GM21447 (cell line): ENCODE measurements around the gene PLCB1.
"Not testable (repeated sequence)": the region's sequence is repeated elsewhere in the genome, so short reads cannot be mapped to it uniquely, and the experiment has no call there.

ENCODE experiments used
- ATAC-seq: cut with Tn5 transposase; IDR thresholded peaks from one replicate; pipeline ENCODE4 v1.9.1; 2021; ENCODE audit not compliant: unreplicated experiment

Gene PLCB1

DNA sequence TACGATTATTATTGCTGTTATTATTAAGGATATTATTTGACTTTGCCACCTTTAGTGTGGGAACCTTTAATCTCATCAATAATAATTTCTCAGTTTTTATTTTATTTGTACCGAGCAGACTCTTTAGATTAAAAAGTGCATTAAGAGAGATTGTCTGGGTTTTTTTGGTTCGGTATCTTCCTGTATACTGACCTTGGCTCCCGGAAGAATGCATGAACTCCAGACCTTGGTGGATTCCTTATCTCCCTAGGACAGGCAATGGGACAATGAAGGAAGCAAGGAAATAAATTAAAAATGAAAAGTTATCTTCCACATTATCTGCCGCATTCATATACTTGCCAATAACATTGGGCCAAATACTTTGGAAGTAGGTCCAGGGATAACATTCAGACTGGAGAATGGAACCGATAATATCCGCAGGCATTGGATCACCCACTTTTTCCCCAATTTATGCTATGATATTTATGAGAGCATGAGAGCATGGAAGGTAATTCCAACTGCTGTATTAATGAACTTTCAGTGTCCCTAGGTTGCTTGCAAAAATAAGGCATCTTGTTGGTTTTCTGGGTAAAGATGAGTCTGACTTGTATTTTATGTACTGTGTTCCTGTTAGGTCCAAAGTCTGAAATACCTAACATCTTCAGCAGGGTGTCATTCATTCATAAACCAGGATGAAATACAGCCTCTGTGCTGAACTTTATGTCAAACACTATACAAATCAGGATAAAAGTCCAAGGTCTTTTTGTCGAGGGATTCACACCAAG, 232.1 kb downstream of the PLCB1 start:
- ATAC-seq, result no peak

DNA sequence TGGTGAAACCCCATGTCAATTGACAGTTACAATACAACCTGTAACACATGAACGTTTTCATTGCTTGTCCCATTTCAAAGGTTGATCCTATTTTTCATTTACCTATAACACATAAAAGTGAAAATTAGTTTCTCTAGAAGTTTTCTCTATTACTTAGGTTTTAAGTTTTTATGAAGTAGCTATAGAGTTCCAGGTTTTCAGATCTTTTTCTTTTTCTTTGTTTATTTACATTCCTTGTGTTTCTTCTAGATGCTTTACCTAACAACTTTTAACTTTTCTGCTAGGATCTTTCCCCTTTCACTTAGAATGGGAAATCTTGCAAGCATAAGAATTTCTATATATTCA, 232.6 kb downstream of the PLCB1 start:
- ATAC-seq, result no peak

DNA sequence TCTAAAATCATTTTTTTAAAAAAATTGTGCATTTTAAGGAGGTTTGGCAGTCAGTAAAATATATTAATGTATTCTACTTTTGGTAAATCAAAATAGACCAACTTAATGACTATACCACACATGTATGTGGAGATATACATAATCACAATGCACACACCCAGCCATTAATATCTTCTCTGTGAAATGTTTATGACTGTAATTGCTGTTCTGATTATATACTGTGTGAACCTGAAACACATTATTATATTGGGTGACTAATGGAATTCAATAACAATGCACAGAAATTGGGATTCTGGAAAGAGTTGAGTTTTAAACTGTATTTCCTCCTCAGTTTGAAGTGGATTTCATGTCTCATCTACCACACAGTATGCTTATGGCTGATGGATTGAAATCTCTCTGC, 233.6 kb downstream of the PLCB1 start:
- no peak for ATAC-seq

DNA sequence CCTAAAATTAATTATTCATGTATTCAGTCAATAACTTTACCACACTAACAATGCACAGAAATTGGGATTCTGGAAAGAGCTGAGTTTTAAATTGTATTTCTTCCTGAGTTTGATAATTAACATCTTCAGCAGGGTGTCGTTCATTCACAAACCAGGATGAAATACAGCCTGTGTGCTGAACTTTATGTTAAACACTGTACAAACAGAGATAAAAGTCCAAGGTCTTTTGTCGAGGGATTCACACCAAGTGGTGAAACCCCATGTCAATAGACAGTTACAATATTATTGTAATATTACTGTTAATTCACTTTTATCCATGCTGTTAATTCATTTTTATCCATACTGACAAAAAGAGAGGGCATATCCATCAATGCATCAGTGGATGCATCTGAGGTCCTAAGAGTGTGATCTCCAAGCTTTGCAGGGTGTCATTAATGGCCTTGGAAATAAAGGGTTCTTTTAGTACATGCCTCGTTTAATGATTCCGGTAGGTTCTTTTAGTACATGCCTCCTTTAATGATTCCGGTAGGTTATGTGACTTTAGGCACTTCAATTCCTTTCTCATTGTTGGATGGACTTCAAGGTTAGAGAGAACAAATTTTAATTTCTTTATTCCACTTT, 234.3 kb downstream of the PLCB1 start:
- ATAC-seq, result no peak

DNA sequence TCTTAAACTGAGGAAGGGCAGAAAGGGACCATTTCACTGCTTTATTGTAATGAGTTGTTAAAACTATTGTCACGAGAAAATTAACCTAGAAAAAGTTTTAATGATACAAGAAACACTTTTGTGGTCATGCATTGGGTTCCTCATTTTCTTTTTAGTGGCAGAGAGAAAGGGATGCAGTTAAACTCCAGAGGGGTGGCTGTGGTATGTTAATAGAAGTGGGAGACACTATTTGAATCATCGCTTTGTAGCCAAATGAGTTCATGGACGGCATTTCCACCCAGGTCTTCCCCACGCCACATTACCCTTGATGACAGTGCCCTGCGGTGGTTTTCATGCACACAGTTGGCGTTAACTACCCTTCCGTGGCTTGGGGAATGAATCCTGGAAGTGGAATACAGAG, 235.6 kb downstream of the PLCB1 start:
- no peak for ATAC-seq

DNA sequence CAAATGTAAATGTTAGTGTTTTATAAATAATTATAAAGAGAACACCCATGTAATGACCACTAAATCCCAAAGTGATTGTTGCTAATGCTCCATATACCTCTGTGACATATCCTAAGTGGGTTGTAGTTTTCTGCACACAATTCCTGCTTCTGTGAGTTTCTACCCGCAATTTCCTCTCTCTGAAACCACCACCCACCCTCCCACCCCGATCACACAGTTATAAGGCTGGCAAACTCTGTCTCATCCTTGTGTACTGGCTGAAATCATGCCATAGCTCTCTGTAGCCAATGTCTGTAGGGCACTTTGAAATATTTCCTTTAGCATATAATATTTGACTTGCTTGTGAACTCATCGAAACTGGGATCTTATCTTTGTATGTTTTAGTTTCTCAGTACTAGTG, 236.6 kb downstream of the PLCB1 start:
- ATAC-seq, result no peak

DNA sequence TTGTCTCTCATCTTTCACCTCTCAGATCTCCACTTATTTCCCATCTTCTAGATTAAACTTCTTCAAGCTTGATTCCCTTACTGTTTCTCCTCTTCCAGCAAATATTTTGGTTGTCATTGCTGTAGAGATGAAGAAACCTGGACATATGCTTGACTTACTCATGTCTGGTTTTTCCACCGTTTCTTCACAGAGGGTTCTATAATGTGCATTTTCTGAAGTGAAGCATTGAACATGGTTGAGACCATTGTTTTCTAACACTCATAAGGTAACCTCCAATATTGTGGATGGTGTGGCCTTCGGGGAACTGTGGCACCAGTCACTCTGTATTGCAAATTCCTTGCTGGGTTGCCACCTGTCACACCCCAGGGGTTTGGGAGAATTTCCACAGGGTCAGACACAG, 237.2 kb downstream of the PLCB1 start:
- ATAC-seq, result no peak

DNA sequence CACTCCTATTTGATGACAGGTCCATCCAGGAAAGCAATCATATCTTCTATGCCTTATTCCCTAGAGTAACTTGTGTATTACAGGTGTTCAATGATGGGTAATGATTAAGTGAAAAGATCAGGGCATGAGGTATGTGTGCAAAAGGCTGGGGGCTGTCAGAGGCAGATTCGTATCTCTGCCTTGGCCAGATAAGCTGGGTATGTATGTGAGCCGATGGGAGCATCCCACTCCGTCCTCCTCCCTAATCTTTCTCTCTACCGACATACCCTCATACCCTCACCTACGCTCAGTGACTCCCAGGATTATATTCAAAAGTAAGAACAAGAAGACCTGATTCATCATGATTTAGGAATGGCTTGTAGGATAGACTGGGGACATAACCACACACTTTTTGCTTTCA, 238.7 kb downstream of the PLCB1 start:
- ATAC-seq, result no peak

DNA sequence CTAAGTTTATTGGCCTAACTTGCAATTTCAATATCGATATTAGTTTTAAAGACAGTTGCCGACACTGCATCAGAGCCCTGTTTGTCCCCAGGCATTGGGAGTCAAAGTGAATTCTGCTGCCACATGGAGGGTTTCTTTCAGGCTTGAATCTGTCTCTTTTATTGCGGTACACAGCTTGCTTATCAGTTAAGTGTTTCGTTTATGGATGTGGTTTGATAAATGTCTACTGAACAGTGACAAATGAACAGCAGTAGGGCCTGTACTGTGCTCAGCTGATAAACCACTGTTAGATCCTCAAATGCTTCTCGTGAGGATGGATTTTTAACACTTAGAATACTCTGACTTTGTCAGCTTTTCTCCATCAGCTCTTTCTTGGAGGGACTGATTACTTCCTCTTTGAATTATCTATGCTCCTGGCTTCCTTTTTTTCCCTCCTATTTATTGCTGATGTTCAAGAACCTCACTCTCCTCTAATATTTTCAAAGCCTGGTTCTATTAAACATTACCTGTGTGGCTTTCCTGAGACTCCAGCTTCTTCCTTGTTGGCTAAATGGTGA, 240.8 kb downstream of the PLCB1 start:
- no peak for ATAC-seq

DNA sequence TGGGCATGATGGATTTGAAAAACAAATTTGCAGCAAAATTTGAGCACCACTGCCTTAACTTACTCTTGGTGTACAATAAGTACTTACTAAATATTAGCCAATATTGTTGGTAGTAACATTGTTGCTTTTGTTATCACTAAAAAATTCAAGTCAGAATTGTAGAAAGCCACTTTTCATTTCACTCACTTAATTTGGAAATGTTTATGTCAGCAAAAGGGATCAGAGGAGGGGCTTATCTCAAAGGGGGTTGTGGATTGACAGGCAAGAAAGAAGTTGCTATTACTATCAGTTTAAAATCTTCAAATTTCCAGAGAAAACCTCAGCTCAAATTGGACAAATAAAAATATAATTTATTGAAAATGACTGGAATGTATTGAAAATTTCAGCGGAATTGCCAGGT, 241.5 kb downstream of the PLCB1 start:
- ATAC-seq, result no peak

DNA sequence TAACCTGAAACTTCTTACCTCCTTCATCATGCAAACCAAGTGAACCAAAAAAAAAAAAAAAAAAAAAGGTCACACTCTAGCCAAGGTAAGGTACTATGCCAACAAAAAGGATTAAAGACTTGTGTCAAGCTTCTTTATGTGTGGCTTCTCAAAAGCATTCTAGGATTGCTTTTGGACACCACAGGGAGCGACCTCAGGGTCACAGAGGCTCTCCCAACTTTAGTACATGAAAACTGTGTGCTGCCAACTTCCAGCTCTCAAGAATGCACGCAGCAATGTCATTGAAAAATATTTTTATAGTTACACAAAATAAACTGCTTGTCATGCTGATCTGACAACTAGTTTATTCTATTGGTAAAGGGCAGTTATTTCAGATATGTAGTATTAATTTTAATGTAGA, 243.8 kb downstream of the PLCB1 start:
- no peak for ATAC-seq

DNA sequence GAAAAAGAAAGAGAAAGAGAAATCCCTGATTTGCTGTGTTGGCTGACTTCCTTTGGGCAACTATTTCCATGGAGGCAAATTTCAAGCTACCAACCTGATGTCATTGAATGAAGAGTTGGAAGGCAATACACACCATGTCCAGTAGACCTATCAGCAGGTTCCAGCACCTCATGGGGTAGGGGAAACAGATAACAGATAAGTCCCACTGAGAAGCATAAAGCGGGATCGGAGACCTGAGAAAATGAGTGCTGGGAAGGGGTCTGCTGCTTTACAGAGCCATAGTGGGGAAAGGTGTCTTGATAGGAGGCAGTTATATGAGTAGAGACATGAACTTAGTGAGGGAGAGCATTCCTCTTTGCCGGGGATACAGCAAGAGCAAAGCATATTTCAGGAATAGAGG, 244.9 kb downstream of the PLCB1 start:
- ATAC-seq, result no peak

DNA sequence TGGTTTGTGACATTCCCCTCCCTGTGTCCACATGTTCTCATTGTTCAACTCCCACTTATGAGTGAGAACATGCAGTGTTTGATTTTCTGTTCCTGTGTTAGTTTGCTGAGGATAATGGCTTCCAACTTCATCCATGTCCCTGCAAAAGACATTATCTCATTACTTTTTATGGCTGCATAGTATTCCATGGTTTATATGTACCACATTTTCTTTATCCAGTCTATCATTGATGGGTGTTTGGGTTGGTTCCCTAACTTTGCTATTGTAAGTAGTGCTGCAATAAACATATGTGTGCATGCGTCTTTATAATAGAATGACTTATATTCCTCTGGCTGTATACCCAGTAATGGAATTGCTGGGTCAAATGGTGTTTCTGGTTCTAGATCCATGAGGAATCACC, 247.1 kb downstream of the PLCB1 start:
- ATAC-seq, result not testable (repeated sequence)

DNA sequence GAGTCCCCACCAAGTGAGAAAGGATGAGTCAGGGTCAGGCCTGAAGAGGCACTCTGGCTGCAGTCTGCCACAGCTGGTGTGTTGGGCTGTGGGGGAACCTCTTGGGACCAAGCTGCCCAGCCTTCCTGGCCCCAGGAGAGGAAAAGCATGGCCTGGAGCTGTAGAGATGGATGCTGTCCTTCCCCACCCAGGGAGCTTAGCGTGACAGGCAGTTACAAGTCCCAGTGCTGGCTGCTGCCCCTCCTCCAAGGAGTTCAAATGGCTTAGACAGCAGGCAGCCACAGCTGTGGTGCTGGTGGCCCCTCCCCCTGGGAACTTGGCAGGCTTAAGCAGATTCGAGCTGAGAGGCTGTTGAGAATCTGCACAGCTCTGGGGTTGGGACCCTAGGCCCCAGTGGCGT, 253.2 kb downstream of the PLCB1 start:
- no peak for ATAC-seq

DNA sequence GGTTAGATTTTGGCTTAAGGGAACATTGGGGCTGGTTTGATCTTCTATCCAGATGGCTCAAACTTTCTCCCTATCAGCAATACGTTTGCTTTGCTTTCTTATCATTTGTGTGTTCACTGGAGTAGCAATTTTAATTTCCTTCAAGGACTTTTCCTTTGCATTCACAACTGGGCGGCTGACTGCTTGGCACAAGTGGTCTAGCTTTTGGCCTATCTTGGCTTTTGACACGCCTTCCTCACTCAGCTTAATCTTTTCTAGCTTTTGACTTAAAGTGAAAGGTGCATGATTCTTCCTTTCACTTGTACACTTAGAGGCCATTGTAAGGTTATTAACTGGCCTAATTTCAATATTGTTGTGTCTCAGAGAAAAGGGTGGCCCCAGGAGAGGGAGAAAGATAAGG, 254.9 kb downstream of the PLCB1 start:
- ATAC-seq, result no peak

DNA sequence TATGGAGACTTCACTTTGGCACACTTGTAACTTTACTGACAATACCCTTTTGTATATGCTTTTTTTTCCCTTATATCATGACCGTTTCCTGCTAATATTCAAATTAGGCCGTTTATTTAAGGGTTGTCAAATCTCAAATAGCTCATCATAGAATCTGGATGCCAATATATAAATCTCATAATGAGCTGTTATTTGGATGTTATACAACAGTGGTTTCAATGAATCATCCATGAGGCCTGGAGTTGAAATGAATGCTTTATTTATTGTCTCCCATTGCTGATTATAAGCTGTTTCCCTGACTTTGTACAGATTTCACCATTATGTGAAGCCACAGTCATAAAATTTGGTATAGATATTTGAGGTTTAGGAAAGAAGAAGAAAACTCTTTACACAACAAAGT, 256.1 kb downstream of the PLCB1 start:
- ATAC-seq, result no peak

DNA sequence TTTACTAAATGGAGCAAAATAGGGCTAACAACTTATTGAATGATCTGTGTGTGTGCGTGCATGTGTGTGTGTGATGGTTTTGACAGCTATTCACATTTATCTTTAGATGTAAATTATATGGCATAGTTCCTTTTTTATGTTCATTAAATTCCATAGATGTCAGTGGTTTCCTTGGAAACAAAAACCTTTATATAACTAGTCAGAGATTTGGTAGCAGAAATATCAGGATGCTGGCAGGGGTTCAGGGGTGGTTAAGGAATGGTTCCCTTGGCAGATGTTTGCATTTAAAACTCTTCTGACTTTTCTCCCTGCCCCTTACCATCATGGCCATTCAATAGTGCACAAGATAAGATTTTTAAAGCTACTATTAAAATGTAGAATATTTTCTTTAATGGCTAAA, 256.6 kb downstream of the PLCB1 start:
- no peak for ATAC-seq

DNA sequence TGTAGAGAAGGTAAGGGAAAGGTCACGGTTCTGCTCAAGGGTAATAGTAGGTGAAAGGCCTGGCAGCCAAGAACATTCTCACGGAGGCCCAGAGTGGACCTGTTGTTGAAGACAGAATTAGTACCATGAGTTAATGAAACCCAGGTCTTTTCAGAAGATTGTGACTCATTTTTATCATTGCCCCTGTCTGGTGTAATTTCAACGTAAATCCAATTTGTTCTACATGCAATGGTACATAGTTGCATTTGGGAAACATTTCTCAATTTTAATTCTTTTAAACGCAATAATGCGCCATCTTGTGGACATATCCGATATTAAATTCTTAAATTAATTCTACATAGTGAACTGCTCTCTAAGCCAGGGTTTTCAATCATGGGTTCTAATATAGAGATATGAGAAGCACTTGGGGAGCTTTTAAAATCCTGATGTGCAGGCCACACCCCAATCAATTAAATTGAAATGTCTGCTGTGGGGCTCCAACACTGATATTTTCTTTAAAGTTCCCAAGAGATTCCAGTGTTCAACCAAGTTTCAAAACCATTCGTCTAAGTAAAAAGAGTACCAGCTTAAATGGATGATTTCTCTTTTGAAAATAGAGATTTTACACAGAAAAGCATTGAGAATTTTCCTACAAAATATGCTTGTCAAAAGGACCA, 257.4 kb downstream of the PLCB1 start:
- no peak for ATAC-seq

DNA sequence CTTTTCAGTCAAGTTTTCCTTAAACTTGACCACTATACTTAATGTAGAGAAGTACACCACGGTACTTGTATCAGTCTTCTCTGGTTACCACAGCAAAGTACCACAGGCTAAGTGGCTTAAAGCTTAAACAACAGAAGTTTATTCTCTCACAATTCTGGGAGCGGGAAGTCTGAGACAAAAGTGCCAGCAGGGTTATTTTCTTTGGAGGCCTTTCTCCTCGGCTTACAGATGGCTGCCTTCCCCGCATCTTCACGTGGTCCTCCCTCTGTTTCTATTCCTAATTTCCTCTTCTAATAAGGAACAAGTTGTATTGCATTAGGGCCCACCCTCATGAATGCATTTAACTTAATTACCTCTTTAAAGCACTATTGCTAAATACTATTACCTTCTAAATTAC, 258.0 kb downstream of the PLCB1 start:
- no peak for ATAC-seq

DNA sequence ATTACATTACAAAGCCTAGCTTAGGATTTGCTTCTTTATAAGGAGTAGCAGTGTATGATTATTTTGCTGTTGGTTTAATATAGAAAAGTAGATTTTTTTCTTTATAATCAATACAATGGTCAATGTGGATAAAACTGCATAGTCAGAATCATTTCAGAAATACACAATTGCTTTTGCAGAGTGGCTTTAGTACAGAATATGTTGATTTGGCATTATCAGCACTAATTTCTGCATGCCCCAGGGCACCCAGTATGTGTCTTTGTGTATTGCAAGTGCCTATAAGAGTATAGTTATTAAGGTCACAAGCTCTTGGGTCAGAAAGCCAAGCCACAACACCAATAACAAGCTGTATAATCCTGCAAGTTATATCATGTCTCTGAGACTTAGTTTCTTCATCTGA, 258.4 kb downstream of the PLCB1 start:
- ATAC-seq, result no peak

DNA sequence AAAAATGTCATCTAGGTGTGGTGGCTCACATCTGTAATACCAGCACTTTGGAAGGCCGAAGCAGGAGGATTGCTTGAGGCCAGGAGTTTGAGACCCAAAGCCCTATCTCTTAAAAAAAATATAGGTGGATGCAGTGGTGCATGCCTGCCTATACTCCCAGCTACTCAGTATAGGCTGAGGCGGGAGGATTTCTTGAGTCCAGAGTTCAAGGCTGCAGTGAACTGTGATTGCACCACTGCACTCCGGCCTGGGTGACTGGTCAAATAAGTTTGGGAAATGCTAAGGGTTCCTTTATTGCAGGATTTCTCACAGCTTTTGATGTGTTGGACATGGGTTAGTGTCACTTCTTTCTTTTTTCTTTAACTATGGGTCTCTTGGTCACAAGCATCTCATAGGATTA, 261.3 kb downstream of the PLCB1 start:
- no peak for ATAC-seq

DNA sequence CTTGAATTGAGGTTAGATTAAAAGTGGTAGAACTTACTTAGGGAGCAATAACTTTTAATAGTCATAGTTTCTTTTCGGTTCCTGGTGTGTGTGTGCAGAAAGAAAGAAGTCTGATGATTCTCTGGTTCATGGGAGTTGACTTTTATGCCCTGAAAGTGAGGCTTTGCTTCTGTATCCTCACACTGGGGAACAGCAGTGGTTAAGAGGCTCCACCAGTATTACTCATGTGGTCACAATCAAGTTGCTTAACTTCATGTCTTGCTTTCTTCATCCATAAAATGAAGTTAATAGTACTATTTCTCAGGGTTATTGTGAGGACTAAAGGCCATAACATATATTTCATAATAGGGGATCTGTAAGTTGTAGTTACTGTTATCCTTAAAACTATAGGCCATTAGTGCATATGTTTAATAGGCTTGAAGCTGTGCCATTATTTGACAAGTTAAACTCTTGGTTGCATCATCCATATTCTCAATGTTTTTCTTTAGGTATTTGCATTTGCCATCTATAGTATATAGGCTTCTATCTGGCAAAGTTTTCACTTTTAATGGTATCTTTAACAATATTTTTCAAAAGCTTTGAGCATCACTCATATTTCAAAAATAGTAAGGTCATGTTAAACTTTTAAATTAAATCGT, 262.4 kb downstream of the PLCB1 start:
- peak; percentile 82 for ATAC-seq
